GM06990 (cell line): Measurements from ENCODE around the gene PRUNE2.

Experiments
- DNase-seq: peaks from one replicate; pipeline ENCODE4 v3.0.0-alpha.2; 2011; ENCODE audit not compliant: insufficient read length; ENCODE audit errors: extremely low read depth
- H3K27me3 ChIP-seq: replicated peaks from 2 replicates; pipeline ENCODE4 v1.6.0; 2011; ENCODE audit warnings: low read length; ENCODE audit not compliant: control insufficient read depth, insufficient read depth
- H3K36me3 ChIP-seq: 2 replicates; pipeline ENCODE4 v1.5.1; 2011; ENCODE audit warnings: low read length; ENCODE audit not compliant: control insufficient read depth, insufficient read depth
- H3K4me3 ChIP-seq: replicated peaks from 2 replicates; pipeline ENCODE4 v1.5.1; 2011; ENCODE audit warnings: low read depth, mild to moderate bottlenecking, control low read depth, low read length
- CTCF ChIP-seq: IDR thresholded peaks from 2 replicates; pipeline ENCODE4 v1.5.1; 2011; ENCODE audit warnings: low read length, control low read depth, mild to moderate bottlenecking, inconsistent platforms; ENCODE audit not compliant: insufficient read depth, poor library complexity, severe bottlenecking

Gene PRUNE2

DNA sequence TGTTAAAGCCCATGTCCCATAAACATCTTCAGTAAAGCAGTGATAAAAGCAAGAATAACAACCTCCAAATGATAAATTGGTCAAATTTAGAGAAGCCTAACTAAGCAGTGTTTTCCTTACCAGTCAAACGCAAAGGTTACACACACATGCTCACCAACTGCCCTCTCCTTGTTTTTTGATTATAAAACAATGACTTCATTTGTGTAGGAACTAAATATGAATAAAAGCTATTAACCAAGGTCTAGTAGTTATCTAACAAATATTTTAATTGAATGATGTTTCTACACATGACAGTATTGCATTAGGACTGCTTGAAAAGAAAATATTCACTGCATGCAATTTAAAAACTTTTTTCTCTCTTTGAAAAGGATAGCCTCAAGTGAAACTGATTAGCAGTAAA, 105.0 kb downstream of the PRUNE2 start:
- DNase-seq = no peak
- Histone ChIP-seq H3K27me3 (no peaks in the 10 kb centered on the region; the same call in 1 of the 2 replicates), H3K36me3 (no peaks in the 10 kb centered on the region), H3K4me3 (no peak overlapping the region)
- TF ChIP-seq CTCF = no peak

DNA sequence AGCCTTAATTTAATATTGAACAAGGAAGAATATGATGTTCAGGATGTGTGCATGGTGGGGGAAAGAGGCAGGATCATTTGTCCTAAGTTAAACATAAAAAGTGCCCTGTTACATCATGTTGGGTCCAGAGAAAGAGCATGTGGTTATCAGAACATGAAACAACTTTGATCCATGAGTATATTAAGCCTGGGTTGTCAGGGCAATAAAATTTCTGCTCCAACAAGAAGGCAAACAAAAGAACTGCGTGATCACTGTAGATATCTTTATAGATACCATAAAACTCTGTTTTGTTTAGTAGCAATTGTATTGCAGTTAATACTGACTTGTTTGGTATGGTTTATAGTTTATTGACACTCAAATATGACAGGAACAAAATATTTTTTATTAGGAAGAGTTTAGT, 106.4 kb downstream of the PRUNE2 start:
- H3K4me3 ChIP-seq = no peak overlapping the region
- no peak for DNase-seq
- H3K36me3 ChIP-seq = no peaks in the 10 kb centered on the region
- H3K27me3 ChIP-seq = no peaks in the 10 kb centered on the region; the same call in 1 of the 2 replicates
- no peak for TF ChIP-seq CTCF

- DNase-seq = no peak
- Histone ChIP-seq H3K4me3 (no peak overlapping the region), H3K27me3 (no peaks in the 10 kb centered on the region; the same call in 1 of the 2 replicates), H3K36me3 (no peaks in the 10 kb centered on the region)
- TF ChIP-seq CTCF = no peak
Measured at GRCh38 chr9:76798527-76798926, 107.4 kb downstream of the PRUNE2 start.

DNA sequence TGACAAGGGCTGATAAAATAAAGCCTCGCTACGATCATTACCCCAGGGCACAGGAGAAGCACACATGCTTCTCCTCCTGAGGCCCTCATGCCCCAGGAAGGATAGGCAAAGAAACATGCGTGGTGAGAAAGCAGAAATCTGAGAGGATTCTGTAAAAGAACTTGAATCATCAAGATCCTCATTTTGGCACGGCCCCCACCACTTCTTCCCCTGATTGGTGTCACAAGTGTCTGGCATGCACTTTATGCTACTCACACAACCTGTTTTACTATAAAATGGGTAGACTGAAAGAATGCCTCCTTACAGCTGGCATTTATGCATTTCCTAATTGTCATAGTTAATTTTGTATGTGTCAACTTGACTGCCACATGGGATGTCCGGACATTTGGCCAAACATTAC, 109.6 kb downstream of the PRUNE2 start:
- no peaks in the 10 kb centered on the region for H3K36me3 ChIP-seq
- no peaks in the 10 kb centered on the region; the same call in 1 of the 2 replicates for H3K27me3 ChIP-seq
- H3K4me3 ChIP-seq = no peak overlapping the region

GRCh38 chr9:76793784-76794431, 112.0 kb downstream of the PRUNE2 start:
- Histone ChIP-seq H3K27me3 (no peaks in the 10 kb centered on the region; the same call in 1 of the 2 replicates), H3K4me3 (no peak overlapping the region), H3K36me3 (no peaks in the 10 kb centered on the region)
- DNase-seq = no peak
- no peak for TF ChIP-seq CTCF

More for the DNA sequence above, 109.6 kb downstream of the PRUNE2 start:
- DNase-seq = no peak
- no peak for TF ChIP-seq CTCF

- no peak for TF ChIP-seq CTCF
- no peaks in the 10 kb centered on the region for H3K27me3 ChIP-seq
- DNase-seq = no peak
- H3K4me3 ChIP-seq = no peak overlapping the region
- no peaks in the 10 kb centered on the region for H3K36me3 ChIP-seq
Measured at GRCh38 chr9:76789840-76790239, 116.1 kb downstream of the PRUNE2 start.
